ENCODE measurements around the gene BUD13. TPM values are rescaled to one million over a fixed set of nuclear protein-coding genes. Genes with fewer than 3 reads are reported as not detected.

BUD13 gene
- total and polyA plus RNA-seq, 2 experiments from 2014 or later: 17.0 to 24.8 TPM

DNA sequence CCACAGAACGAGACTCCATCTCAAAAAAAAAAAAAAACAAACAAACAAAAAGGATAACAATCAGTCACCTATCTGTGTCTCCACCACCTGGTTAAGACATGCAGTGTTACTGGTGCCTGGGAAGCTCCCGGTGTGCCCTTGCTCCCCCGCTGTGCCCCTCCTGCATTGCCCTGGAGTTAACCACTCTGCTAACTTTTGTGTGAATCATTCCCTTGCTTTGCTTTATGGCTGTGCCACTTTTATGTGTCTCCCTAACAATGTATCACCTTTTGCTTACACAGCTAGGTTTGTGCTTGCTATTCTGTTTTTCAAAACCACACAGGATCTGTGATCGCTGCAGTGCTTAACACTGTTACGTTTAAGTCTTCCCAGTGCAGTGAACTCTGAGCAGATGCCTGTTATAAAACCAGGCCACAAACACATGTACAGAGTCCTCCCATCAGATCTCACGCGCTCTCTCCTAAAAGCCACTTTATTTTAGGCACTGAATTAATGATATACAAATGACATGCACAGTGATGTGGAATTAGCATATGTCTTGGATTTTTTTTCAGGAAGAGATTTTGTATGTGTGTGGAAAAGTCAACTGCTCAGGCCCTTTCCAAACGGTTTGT is 69.9 kb downstream of the BUD13 start:
- Mint-ChIP-seq H3K4me1 (peaks cover 21% of the 10 kb centered on the region), H3K27me3 (ENCODE audit: insufficient read depth, low read depth, poor library complexity) (peaks cover 12% of the 10 kb centered on the region), H3K27ac (no peak overlapping the region), H3K36me3 (ENCODE audit: low read depth) (no peaks in the 10 kb centered on the region), H3K9me3 (no peaks in the 10 kb centered on the region), H3K4me3 (no peak overlapping the region)
- Histone ChIP-seq H3K27me3 (ENCODE audit: insufficient read depth) (peaks cover 22% of the 10 kb centered on the region), H3K9me2 (ENCODE audit: insufficient read depth) (0 out of 2 replicates have a peak, but pooled peaks cover 3% of the 10 kb centered on the region), H3K4me1 (ENCODE audit: insufficient read depth) (peaks cover 12% of the 10 kb centered on the region; the same call in 1 of the 2 replicates), H2AFZ (no peak overlapping the region), H3K79me2 (replicated peaks; ENCODE audit: insufficient read depth) (no peaks in the 10 kb centered on the region), H3K36me3 (ENCODE audit: insufficient read depth) (no peaks in the 10 kb centered on the region), H3K4me2 (no peak overlapping the region), H3F3A (replicated peaks; ENCODE audit: low read depth) (no peaks in the 10 kb centered on the region), H3K27ac (ENCODE audit: low read depth) (no peak overlapping the region), H3K4me3 (no peak overlapping the region), H4K20me1 (replicated peaks; ENCODE audit: insufficient read depth) (no peaks in the 10 kb centered on the region)
- TF ChIP-seq, protein P1, sequence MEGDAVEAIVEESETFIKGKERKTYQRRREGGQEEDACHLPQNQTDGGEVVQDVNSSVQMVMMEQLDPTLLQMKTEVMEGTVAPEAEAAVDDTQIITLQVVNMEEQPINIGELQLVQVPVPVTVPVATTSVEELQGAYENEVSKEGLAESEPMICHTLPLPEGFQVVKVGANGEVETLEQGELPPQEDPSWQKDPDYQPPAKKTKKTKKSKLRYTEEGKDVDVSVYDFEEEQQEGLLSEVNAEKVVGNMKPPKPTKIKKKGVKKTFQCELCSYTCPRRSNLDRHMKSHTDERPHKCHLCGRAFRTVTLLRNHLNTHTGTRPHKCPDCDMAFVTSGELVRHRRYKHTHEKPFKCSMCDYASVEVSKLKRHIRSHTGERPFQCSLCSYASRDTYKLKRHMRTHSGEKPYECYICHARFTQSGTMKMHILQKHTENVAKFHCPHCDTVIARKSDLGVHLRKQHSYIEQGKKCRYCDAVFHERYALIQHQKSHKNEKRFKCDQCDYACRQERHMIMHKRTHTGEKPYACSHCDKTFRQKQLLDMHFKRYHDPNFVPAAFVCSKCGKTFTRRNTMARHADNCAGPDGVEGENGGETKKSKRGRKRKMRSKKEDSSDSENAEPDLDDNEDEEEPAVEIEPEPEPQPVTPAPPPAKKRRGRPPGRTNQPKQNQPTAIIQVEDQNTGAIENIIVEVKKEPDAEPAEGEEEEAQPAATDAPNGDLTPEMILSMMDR (conservative IDR thresholded peaks at IDR 0.05; ENCODE audit: low read depth in 2 of 2): no peak
- TF ChIP-seq, protein P2, sequence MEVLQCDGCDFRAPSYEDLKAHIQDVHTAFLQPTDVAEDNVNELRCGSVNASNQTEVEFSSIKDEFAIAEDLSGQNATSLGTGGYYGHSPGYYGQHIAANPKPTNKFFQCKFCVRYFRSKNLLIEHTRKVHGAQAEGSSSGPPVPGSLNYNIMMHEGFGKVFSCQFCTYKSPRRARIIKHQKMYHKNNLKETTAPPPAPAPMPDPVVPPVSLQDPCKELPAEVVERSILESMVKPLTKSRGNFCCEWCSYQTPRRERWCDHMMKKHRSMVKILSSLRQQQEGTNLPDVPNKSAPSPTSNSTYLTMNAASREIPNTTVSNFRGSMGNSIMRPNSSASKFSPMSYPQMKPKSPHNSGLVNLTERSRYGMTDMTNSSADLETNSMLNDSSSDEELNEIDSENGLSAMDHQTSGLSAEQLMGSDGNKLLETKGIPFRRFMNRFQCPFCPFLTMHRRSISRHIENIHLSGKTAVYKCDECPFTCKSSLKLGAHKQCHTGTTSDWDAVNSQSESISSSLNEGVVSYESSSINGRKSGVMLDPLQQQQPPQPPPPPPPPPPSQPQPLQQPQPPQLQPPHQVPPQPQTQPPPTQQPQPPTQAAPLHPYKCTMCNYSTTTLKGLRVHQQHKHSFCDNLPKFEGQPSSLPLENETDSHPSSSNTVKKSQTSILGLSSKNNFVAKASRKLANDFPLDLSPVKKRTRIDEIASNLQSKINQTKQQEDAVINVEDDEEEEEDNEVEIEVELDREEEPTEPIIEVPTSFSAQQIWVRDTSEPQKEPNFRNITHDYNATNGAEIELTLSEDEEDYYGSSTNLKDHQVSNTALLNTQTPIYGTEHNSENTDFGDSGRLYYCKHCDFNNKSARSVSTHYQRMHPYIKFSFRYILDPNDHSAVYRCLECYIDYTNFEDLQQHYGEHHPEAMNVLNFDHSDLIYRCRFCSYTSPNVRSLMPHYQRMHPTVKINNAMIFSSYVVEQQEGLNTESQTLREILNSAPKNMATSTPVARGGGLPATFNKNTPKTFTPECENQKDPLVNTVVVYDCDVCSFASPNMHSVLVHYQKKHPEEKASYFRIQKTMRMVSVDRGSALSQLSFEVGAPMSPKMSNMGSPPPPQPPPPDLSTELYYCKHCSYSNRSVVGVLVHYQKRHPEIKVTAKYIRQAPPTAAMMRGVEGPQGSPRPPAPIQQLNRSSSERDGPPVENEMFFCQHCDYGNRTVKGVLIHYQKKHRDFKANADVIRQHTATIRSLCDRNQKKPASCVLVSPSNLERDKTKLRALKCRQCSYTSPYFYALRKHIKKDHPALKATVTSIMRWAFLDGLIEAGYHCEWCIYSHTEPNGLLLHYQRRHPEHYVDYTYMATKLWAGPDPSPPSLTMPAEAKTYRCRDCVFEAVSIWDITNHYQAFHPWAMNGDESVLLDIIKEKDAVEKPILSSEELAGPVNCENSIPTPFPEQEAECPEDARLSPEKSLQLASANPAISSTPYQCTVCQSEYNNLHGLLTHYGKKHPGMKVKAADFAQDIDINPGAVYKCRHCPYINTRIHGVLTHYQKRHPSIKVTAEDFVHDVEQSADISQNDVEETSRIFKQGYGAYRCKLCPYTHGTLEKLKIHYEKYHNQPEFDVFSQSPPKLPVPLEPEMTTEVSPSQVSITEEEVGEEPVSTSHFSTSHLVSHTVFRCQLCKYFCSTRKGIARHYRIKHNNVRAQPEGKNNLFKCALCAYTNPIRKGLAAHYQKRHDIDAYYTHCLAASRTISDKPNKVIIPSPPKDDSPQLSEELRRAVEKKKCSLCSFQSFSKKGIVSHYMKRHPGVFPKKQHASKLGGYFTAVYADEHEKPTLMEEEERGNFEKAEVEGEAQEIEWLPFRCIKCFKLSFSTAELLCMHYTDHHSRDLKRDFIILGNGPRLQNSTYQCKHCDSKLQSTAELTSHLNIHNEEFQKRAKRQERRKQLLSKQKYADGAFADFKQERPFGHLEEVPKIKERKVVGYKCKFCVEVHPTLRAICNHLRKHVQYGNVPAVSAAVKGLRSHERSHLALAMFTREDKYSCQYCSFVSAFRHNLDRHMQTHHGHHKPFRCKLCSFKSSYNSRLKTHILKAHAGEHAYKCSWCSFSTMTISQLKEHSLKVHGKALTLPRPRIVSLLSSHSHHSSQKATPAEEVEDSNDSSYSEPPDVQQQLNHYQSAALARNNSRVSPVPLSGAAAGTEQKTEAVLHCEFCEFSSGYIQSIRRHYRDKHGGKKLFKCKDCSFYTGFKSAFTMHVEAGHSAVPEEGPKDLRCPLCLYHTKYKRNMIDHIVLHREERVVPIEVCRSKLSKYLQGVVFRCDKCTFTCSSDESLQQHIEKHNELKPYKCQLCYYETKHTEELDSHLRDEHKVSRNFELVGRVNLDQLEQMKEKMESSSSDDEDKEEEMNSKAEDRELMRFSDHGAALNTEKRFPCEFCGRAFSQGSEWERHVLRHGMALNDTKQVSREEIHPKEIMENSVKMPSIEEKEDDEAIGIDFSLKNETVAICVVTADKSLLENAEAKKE (CRISPR knock-in tag; IDR thresholded peaks at IDR 0.05): no peak
- TF ChIP-seq JUNB (IDR thresholded peaks at IDR 0.05; ENCODE audit: unreplicated experiment) (no peak), ETS1 (IDR thresholded peaks at IDR 0.05) (no peak), ZNF114 (CRISPR knock-in tag; IDR thresholded peaks at IDR 0.05) (no peak), CREB1 (CRISPR knock-in tag; IDR thresholded peaks at IDR 0.05; ENCODE audit: low read depth) (no peak), NANOG (IDR thresholded peaks at IDR 0.05; ENCODE audit: borderline replicate concordance) (no peak), STAT1 (IDR thresholded peaks at IDR 0.05; ENCODE audit: unreplicated experiment) (no peak)
- TF ChIP-seq, protein P3, sequence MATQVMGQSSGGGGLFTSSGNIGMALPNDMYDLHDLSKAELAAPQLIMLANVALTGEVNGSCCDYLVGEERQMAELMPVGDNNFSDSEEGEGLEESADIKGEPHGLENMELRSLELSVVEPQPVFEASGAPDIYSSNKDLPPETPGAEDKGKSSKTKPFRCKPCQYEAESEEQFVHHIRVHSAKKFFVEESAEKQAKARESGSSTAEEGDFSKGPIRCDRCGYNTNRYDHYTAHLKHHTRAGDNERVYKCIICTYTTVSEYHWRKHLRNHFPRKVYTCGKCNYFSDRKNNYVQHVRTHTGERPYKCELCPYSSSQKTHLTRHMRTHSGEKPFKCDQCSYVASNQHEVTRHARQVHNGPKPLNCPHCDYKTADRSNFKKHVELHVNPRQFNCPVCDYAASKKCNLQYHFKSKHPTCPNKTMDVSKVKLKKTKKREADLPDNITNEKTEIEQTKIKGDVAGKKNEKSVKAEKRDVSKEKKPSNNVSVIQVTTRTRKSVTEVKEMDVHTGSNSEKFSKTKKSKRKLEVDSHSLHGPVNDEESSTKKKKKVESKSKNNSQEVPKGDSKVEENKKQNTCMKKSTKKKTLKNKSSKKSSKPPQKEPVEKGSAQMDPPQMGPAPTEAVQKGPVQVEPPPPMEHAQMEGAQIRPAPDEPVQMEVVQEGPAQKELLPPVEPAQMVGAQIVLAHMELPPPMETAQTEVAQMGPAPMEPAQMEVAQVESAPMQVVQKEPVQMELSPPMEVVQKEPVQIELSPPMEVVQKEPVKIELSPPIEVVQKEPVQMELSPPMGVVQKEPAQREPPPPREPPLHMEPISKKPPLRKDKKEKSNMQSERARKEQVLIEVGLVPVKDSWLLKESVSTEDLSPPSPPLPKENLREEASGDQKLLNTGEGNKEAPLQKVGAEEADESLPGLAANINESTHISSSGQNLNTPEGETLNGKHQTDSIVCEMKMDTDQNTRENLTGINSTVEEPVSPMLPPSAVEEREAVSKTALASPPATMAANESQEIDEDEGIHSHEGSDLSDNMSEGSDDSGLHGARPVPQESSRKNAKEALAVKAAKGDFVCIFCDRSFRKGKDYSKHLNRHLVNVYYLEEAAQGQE (IDR thresholded peaks at IDR 0.05; ENCODE audit: unreplicated experiment): no peak
- DNase-seq (ENCODE audit: low spot score): no peak
- ATAC-seq: peak; percentile 16
